ENCODE results near the gene FST. TPM values are rescaled to one million over a fixed set of nuclear protein-coding genes. Genes with fewer than 3 reads are reported as not detected.

FST gene
- total and polyA plus RNA-seq, 2 of the 13 experiments (the other 11 are each of a cell fraction or from before 2014, with no cell fraction given), result 38.6 to 136 TPM

DNA sequence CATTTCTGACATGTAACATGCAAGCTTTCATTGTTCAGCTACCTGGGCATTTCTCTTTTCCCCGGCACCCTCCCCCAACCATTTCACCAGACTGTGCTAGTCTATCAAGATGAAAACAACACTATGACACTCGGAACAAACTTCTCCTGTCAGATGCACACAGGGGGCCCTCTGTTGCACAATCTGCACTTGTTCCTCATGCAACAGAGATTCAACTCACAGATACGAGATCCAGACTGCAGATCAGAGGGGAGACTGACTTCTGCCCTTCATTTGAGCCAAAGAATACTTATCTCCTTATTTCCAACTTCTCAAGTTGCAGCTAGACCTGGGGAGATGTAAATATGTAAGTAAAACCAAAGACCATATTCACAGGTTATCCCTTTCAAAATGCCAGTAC, 15.7 kb upstream of the FST start (continued):
- TF ChIP-seq ZNF232 (CRISPR knock-in tag; IDR thresholded peaks at IDR 0.05; ENCODE audit: borderline replicate concordance), result no peak
- no peak for TF ChIP-seq NR1H2 (CRISPR knock-in tag; IDR thresholded peaks at IDR 0.05; ENCODE audit: borderline replicate concordance, low read depth)
- TF ChIP-seq, protein P1, sequence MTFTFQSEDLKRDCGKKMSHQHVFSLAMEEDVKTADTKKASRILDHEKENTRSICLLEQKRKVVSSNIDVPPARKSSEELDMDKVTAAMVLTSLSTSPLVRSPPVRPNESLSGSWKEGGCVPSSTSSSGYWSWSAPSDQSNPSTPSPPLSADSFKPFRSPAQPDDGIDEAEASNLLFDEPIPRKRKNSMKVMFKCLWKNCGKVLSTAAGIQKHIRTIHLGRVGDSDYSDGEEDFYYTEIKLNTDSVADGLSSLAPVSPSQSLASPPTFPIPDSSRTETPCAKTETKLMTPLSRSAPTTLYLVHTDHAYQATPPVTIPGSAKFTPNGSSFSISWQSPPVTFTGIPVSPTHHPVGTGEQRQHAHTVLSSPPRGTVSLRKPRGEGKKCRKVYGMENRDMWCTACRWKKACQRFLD (CRISPR knock-in tag; IDR thresholded peaks at IDR 0.05; ENCODE audit: borderline replicate concordance), result no peak
- TF ChIP-seq, protein P2, sequence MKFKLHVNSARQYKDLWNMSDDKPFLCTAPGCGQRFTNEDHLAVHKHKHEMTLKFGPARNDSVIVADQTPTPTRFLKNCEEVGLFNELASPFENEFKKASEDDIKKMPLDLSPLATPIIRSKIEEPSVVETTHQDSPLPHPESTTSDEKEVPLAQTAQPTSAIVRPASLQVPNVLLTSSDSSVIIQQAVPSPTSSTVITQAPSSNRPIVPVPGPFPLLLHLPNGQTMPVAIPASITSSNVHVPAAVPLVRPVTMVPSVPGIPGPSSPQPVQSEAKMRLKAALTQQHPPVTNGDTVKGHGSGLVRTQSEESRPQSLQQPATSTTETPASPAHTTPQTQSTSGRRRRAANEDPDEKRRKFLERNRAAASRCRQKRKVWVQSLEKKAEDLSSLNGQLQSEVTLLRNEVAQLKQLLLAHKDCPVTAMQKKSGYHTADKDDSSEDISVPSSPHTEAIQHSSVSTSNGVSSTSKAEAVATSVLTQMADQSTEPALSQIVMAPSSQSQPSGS (CRISPR knock-in tag; IDR thresholded peaks at IDR 0.05), result peak; percentile 40; the same call in 1 of the 2 replicates
- TF ChIP-seq POGZ (CRISPR knock-in tag; IDR thresholded peaks at IDR 0.05), result peak; percentile 85; the same call in 1 of the 2 replicates
- TF ChIP-seq, protein P3, sequence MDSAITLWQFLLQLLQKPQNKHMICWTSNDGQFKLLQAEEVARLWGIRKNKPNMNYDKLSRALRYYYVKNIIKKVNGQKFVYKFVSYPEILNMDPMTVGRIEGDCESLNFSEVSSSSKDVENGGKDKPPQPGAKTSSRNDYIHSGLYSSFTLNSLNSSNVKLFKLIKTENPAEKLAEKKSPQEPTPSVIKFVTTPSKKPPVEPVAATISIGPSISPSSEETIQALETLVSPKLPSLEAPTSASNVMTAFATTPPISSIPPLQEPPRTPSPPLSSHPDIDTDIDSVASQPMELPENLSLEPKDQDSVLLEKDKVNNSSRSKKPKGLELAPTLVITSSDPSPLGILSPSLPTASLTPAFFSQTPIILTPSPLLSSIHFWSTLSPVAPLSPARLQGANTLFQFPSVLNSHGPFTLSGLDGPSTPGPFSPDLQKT (CRISPR knock-in tag; IDR thresholded peaks at IDR 0.05; ENCODE audit: borderline replicate concordance), result no peak
- TF ChIP-seq EHMT2 (IDR thresholded peaks at IDR 0.05; ENCODE audit: borderline replicate concordance, low read depth, low read length), result no peak; the same call in 1 of the 2 replicates
- TF ChIP-seq, protein P4, sequence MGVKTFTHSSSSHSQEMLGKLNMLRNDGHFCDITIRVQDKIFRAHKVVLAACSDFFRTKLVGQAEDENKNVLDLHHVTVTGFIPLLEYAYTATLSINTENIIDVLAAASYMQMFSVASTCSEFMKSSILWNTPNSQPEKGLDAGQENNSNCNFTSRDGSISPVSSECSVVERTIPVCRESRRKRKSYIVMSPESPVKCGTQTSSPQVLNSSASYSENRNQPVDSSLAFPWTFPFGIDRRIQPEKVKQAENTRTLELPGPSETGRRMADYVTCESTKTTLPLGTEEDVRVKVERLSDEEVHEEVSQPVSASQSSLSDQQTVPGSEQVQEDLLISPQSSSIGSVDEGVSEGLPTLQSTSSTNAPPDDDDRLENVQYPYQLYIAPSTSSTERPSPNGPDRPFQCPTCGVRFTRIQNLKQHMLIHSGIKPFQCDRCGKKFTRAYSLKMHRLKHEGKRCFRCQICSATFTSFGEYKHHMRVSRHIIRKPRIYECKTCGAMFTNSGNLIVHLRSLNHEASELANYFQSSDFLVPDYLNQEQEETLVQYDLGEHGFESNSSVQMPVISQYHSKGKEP (CRISPR knock-in tag; IDR thresholded peaks at IDR 0.05), result no peak
- TF ChIP-seq, protein P5, sequence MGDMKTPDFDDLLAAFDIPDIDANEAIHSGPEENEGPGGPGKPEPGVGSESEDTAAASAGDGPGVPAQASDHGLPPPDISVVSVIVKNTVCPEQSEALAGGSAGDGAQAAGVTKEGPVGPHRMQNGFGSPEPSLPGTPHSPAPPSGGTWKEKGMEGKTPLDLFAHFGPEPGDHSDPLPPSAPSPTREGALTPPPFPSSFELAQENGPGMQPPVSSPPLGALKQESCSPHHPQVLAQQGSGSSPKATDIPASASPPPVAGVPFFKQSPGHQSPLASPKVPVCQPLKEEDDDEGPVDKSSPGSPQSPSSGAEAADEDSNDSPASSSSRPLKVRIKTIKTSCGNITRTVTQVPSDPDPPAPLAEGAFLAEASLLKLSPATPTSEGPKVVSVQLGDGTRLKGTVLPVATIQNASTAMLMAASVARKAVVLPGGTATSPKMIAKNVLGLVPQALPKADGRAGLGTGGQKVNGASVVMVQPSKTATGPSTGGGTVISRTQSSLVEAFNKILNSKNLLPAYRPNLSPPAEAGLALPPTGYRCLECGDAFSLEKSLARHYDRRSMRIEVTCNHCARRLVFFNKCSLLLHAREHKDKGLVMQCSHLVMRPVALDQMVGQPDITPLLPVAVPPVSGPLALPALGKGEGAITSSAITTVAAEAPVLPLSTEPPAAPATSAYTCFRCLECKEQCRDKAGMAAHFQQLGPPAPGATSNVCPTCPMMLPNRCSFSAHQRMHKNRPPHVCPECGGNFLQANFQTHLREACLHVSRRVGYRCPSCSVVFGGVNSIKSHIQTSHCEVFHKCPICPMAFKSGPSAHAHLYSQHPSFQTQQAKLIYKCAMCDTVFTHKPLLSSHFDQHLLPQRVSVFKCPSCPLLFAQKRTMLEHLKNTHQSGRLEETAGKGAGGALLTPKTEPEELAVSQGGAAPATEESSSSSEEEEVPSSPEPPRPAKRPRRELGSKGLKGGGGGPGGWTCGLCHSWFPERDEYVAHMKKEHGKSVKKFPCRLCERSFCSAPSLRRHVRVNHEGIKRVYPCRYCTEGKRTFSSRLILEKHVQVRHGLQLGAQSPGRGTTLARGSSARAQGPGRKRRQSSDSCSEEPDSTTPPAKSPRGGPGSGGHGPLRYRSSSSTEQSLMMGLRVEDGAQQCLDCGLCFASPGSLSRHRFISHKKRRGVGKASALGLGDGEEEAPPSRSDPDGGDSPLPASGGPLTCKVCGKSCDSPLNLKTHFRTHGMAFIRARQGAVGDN (CRISPR knock-in tag; IDR thresholded peaks at IDR 0.05), result no peak
- no peak for TF ChIP-seq ZFP37 (CRISPR knock-in tag; IDR thresholded peaks at IDR 0.05; ENCODE audit: borderline replicate concordance)
- TF ChIP-seq ZNF7 (CRISPR knock-in tag; IDR thresholded peaks at IDR 0.05), result no peak; the same call in 1 of the 2 replicates
- no peak for TF ChIP-seq CAMTA2 (CRISPR knock-in tag; IDR thresholded peaks at IDR 0.05; ENCODE audit: borderline replicate concordance)
- TF ChIP-seq EP300 (IDR thresholded peaks at IDR 0.05; ENCODE audit: low read depth in 2 of 2, low read length in 2 of 2), result peak in 1 of 2 experiments; percentile 87; a peak in 2 of 4 replicates
- TF ChIP-seq EP300 (CRISPR knock-in tag; IDR thresholded peaks at IDR 0.05; ENCODE audit: borderline replicate concordance), result peak; percentile 52; the same call in 1 of the 2 replicates
- TF ChIP-seq ZNF629 (CRISPR knock-in tag; conservative IDR thresholded peaks at IDR 0.05), result no peak
- TF ChIP-seq ZFP91 (CRISPR knock-in tag; IDR thresholded peaks at IDR 0.05; ENCODE audit: borderline replicate concordance), result no peak
- no peak for TF ChIP-seq ZNF558 (CRISPR knock-in tag; IDR thresholded peaks at IDR 0.05; ENCODE audit: borderline replicate concordance)
- TF ChIP-seq ZNF253 (CRISPR knock-in tag; IDR thresholded peaks at IDR 0.05; ENCODE audit: borderline replicate concordance), result no peak

Data from HepG2 (cell line).